ENCODE data around the gene RFX5. TPM values are rescaled to one million over a fixed set of nuclear protein-coding genes. Genes with fewer than 3 reads are reported as not detected.
"Not testable (repeated sequence)": the region's sequence is repeated elsewhere in the genome, so short reads cannot be mapped to it uniquely, and the experiment has no call there.

The RFX5 gene
- total RNA-seq, 1 experiment from 2014 or later = 73.6 TPM

GRCh38 chr1:151391079-151391563, 44.1 kb upstream of the RFX5 start:
- no peak for DNase-seq
- H3K27me3 ChIP-seq (ENCODE audit: insufficient read depth, low read depth) = no peaks in the 10 kb centered on the region
- intact Hi-C loops (cut with micrococcal nuclease; ENCODE audit: unreplicated experiment) = no loop called here
- ChIA-PET POLR2A (ENCODE audit: unreplicated experiment) (no interaction called here), CTCF (no interaction called here)
- no peaks in the 10 kb centered on the region for H3K9me2 ChIP-seq (ENCODE audit: insufficient read depth)
- H2AFZ ChIP-seq = no peak overlapping the region
- H3K4me2 ChIP-seq = no peak overlapping the region
- H3K4me3 ChIP-seq = no peak overlapping the region
- H3K27ac ChIP-seq = no peak overlapping the region
- no peaks in the 10 kb centered on the region for H3K79me2 ChIP-seq (ENCODE audit: low read depth)
- no TSS peak for BruUV-seq (replicated peaks)
- H3F3A ChIP-seq (ENCODE audit: insufficient read depth, low read depth) = no peaks in the 10 kb centered on the region
- no peaks in the 10 kb centered on the region for H4K20me1 ChIP-seq (ENCODE audit: insufficient read depth)
- no peaks in the 10 kb centered on the region for H3K9me3 ChIP-seq (ENCODE audit: insufficient read depth, low read depth)
- H3K4me1 ChIP-seq (replicated peaks; ENCODE audit: insufficient read depth) = no peaks in the 10 kb centered on the region
- H3K36me3 ChIP-seq (ENCODE audit: low read depth) = no peaks in the 10 kb centered on the region
- TF ChIP-seq, protein P1, sequence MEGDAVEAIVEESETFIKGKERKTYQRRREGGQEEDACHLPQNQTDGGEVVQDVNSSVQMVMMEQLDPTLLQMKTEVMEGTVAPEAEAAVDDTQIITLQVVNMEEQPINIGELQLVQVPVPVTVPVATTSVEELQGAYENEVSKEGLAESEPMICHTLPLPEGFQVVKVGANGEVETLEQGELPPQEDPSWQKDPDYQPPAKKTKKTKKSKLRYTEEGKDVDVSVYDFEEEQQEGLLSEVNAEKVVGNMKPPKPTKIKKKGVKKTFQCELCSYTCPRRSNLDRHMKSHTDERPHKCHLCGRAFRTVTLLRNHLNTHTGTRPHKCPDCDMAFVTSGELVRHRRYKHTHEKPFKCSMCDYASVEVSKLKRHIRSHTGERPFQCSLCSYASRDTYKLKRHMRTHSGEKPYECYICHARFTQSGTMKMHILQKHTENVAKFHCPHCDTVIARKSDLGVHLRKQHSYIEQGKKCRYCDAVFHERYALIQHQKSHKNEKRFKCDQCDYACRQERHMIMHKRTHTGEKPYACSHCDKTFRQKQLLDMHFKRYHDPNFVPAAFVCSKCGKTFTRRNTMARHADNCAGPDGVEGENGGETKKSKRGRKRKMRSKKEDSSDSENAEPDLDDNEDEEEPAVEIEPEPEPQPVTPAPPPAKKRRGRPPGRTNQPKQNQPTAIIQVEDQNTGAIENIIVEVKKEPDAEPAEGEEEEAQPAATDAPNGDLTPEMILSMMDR (conservative IDR thresholded peaks at IDR 0.05) = no peak
- TF ChIP-seq EZH2 (IDR thresholded peaks at IDR 0.05; ENCODE audit: low read depth) = no peak

DNA sequence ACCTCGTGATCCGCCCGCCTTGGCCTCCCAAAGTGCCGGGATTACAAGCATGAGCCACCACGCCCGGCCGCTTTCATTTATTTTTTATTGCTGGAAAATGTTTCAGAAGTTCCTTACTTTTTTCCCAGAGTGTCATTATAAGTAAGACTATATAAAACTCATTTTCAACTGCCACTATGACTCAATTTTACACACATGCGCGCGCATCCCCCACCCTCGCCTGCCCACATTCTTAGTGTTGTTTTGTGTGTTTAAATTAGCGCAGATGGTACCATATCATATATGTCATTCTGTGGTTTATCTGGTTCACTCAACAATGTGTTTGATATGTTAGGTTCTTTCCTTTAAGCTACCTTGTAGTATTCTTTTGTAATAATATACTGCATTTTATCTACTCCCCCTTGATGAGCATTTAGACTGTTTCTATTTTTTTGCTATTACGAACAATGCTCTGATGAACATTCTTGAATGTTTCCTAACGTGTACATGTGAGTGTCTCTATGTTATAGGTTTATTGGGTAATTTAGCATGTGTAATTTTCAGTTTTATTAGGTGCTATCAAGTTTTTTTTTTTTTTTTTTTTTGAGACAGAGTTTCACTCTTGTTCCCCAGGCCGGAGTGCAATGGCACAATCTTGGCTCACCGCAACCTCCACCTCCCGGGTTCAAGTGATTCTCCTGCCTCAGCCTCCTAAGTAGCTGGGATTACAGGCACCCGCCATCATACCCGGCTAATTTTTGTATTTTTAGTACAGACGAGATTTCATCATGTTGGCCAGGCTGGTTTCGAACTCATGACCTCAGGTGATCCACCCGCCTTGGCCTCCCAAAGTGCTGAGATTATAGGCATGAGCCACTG, 43.4 kb upstream of the RFX5 start:
- H3K79me2 ChIP-seq (ENCODE audit: low read depth); H3K9me2 ChIP-seq (ENCODE audit: insufficient read depth); H3K4me3 ChIP-seq; intact Hi-C loops (cut with micrococcal nuclease; ENCODE audit: unreplicated experiment); H3K9me3 ChIP-seq (ENCODE audit: insufficient read depth, low read depth); H3K36me3 ChIP-seq (ENCODE audit: low read depth); BruUV-seq (replicated peaks); H3F3A ChIP-seq (ENCODE audit: insufficient read depth, low read depth); DNase-seq; H3K4me2 ChIP-seq; POLR2A ChIA-PET (ENCODE audit: unreplicated experiment); H3K27ac ChIP-seq; H3K27me3 ChIP-seq (ENCODE audit: insufficient read depth, low read depth); H2AFZ ChIP-seq; H4K20me1 ChIP-seq (ENCODE audit: insufficient read depth); H3K4me1 ChIP-seq (replicated peaks; ENCODE audit: insufficient read depth): not testable (repeated sequence)
- CTCF ChIA-PET = interaction anchor here (0.6 kb wide), 1 partner anchor 8 kb away, joined by 3 read pairs; no protein-coding TSS in a partner anchor

- H3K4me3 ChIP-seq = no peak overlapping the region
- ChIA-PET CTCF (interaction anchor here (0.6 kb wide), 1 partner anchor 46 kb away, joined by 8 read pairs; no protein-coding TSS in a partner anchor), POLR2A (ENCODE audit: unreplicated experiment) (no interaction called here)
- intact Hi-C loops (cut with micrococcal nuclease; ENCODE audit: unreplicated experiment) = no loop called here
- H3K4me2 ChIP-seq = no peak overlapping the region
- DNase-seq = no peak
- H3K4me1 ChIP-seq (replicated peaks; ENCODE audit: insufficient read depth) = no peaks in the 10 kb centered on the region
- H3K9me2 ChIP-seq (ENCODE audit: insufficient read depth) = no peaks in the 10 kb centered on the region
- no peaks in the 10 kb centered on the region for H4K20me1 ChIP-seq (ENCODE audit: insufficient read depth)
- no peaks in the 10 kb centered on the region for H3K79me2 ChIP-seq (ENCODE audit: low read depth)
- H3K9me3 ChIP-seq (ENCODE audit: insufficient read depth, low read depth) = no peaks in the 10 kb centered on the region
- no TSS peak for BruUV-seq (replicated peaks)
- no peak for TF ChIP-seq EZH2 (IDR thresholded peaks at IDR 0.05; ENCODE audit: low read depth)
- TF ChIP-seq, protein P1 (conservative IDR thresholded peaks at IDR 0.05) = no peak
- no peaks in the 10 kb centered on the region for H3F3A ChIP-seq (ENCODE audit: insufficient read depth, low read depth)
- no peaks in the 10 kb centered on the region for H3K36me3 ChIP-seq (ENCODE audit: low read depth)
- H3K27me3 ChIP-seq (ENCODE audit: insufficient read depth, low read depth) = no peaks in the 10 kb centered on the region
- H2AFZ ChIP-seq = no peak overlapping the region
- no peak overlapping the region for H3K27ac ChIP-seq
Measured at GRCh38 chr1:151386002-151386401, 39.0 kb upstream of the RFX5 start.

Data from PC-9 (cell line).